NCI-H2196 (cell line): ENCODE results near the gene ARMH1.
"Not testable (repeated sequence)": the region's sequence is repeated elsewhere in the genome, so short reads cannot be mapped to it uniquely, and the experiment has no call there.

Experiments
- DNase-seq: peaks from one replicate; lab custom pipeline; 2025; ENCODE audit not compliant: unreplicated experiment; lab: John Stamatoyannopoulos, UW

ARMH1 gene

GRCh38 chr1:44666719-44667118 is 7.8 kb upstream of the ARMH1 start:
- not testable (repeated sequence) for DNase-seq

- DNase-seq: no peak
These were observed 3.5 kb upstream of the ARMH1 start for GRCh38 chr1:44670751-44671640.

- DNase-seq: no peak
These were observed 2.1 kb upstream of the ARMH1 start for GRCh38 chr1:44672254-44672955.

GRCh38 chr1:44672961-44673674 is 1.4 kb upstream of the ARMH1 start:
- no peak for DNase-seq

GRCh38 chr1:44673675-44674112 is 820 bp upstream of the ARMH1 start:
- no peak for DNase-seq

GRCh38 chr1:44675186-44675585 is 672 bp downstream of the ARMH1 start:
- DNase-seq: no peak

- peak; percentile 17 for DNase-seq
These were observed 2.1 kb downstream of the ARMH1 start for GRCh38 chr1:44676484-44677200.

GRCh38 chr1:44677201-44677766 is 2.8 kb downstream of the ARMH1 start:
- DNase-seq: peak; percentile 15

- DNase-seq: no peak
These were observed 3.6 kb downstream of the ARMH1 start for GRCh38 chr1:44678120-44678519.

GRCh38 chr1:44678626-44679025 is 4.1 kb downstream of the ARMH1 start:
- DNase-seq: no peak

- DNase-seq: no peak
These were observed 5.0 kb downstream of the ARMH1 start for GRCh38 chr1:44679468-44679867.

- no peak for DNase-seq
These were observed 7.7 kb downstream of the ARMH1 start for GRCh38 chr1:44681905-44682882.

GRCh38 chr1:44682883-44683265 is 8.4 kb downstream of the ARMH1 start:
- DNase-seq: no peak

GRCh38 chr1:44684525-44684924 is 10.0 kb downstream of the ARMH1 start:
- DNase-seq: no peak

- no peak for DNase-seq
These were observed 10.7 kb downstream of the ARMH1 start for GRCh38 chr1:44685218-44685617.

GRCh38 chr1:44685881-44686280 is 11.4 kb downstream of the ARMH1 start:
- DNase-seq: no peak

GRCh38 chr1:44688760-44689446 is 14.4 kb downstream of the ARMH1 start:
- no peak for DNase-seq

GRCh38 chr1:44689447-44689765 is 14.9 kb downstream of the ARMH1 start:
- DNase-seq: no peak

- no peak for DNase-seq
These were observed 18.6 kb downstream of the ARMH1 start for GRCh38 chr1:44693159-44693558.
